ENCODE data around the gene THRAP3.

- TF ChIP-seq, protein P1, sequence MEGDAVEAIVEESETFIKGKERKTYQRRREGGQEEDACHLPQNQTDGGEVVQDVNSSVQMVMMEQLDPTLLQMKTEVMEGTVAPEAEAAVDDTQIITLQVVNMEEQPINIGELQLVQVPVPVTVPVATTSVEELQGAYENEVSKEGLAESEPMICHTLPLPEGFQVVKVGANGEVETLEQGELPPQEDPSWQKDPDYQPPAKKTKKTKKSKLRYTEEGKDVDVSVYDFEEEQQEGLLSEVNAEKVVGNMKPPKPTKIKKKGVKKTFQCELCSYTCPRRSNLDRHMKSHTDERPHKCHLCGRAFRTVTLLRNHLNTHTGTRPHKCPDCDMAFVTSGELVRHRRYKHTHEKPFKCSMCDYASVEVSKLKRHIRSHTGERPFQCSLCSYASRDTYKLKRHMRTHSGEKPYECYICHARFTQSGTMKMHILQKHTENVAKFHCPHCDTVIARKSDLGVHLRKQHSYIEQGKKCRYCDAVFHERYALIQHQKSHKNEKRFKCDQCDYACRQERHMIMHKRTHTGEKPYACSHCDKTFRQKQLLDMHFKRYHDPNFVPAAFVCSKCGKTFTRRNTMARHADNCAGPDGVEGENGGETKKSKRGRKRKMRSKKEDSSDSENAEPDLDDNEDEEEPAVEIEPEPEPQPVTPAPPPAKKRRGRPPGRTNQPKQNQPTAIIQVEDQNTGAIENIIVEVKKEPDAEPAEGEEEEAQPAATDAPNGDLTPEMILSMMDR (conservative IDR thresholded peaks at IDR 0.05): no peak
- no peak for TF ChIP-seq EZH2 (IDR thresholded peaks at IDR 0.05; ENCODE audit: low read depth)
These were observed 44.7 kb downstream of the THRAP3 start for GRCh38 chr1:36268981-36269380.
